Naive thymus-derived CD4-positive, alpha-beta T cell (primary cell): Measurements from ENCODE around the gene ZFP91. TPM values are rescaled to one million over a fixed set of nuclear protein-coding genes. Genes with fewer than 3 reads are reported as not detected.

Source experiments
- ATAC-seq: fragments of 150-1000 bp; cut with Tn5 transposase; 2 replicates; pipeline ENCODE4 v1.10.0; 2021; ENCODE audit warnings: mild to moderate bottlenecking, moderate library complexity
- CTCF ChIA-PET: fragments of 350-600 bp; sonication (Branson Sonifier 250); formaldehyde crosslinking; loops from one replicate; lab custom pipeline; 2021; ENCODE audit warnings: antibody characterized with exemption; lab: Charles Lee
- POLR2A ChIA-PET: fragments of 350-600 bp; sonication (Branson Sonifier 250); formaldehyde crosslinking; loops from one replicate; lab custom pipeline; 2021; ENCODE audit warnings: antibody characterized with exemption, inconsistent platforms; lab: Charles Lee
- DNase-seq, 9 donors: peaks; one replicate each; pipeline versions ENCODE4 v3.0.0 to v3.0.0-alpha.2; 2020 to 2022; ENCODE audit warnings: mixed read lengths in 1 of 9
- H3K27ac ChIP-seq: one replicate; pipeline ENCODE4 v1.7.0; 2013; ENCODE audit warnings: mild to moderate bottlenecking, low read depth, low read length, moderate library complexity
- H3K27me3 ChIP-seq, 2 donors: one replicate each; pipeline ENCODE4 v1.7.0; 2013; ENCODE audit warnings: low read length in 2 of 2, mild to moderate bottlenecking in 2 of 2, moderate library complexity in 2 of 2; ENCODE audit not compliant: control insufficient read depth in 2 of 2, insufficient read depth in 2 of 2
- H3K36me3 ChIP-seq, 3 experiments: 1 replicate in 2 of 3; 2 replicates in 1 of 3; pipeline ENCODE4 v1.7.0; 2013; ENCODE audit warnings: low read length in 3 of 3, mild to moderate bottlenecking in 3 of 3, moderate library complexity in 1 of 3; ENCODE audit not compliant: insufficient read depth in 3 of 3, control insufficient read depth in 2 of 3
- H3K4me1 ChIP-seq, 2 donors: one replicate each; pipeline ENCODE4 v1.7.0; 2013; ENCODE audit warnings: low read length in 2 of 2, mild to moderate bottlenecking in 2 of 2, moderate library complexity in 1 of 2; ENCODE audit not compliant: control insufficient read depth in 2 of 2, insufficient read depth in 2 of 2
- H3K4me3 ChIP-seq: 2 replicates; pipeline ENCODE4 v1.7.0; 2013; ENCODE audit warnings: mild to moderate bottlenecking, low read length
- H3K9me3 ChIP-seq, 3 experiments: 1 replicate in 2 of 3; 2 replicates in 1 of 3; pipeline ENCODE4 v1.7.0; 2013; ENCODE audit warnings: low read length in 3 of 3; ENCODE audit not compliant: control insufficient read depth in 2 of 3
- H3K27ac Mint-ChIP-seq, 9 donors: one replicate each; pipeline ENCODE4 v1.8.0; 2020 to 2022; ENCODE audit warnings: mixed read lengths in 9 of 9, mild to moderate bottlenecking in 8 of 9, moderate library complexity in 5 of 9, inconsistent platforms in 2 of 9
- H3K27me3 Mint-ChIP-seq, 5 donors: one replicate each; pipeline ENCODE4 v1.8.0; 2021 to 2022; ENCODE audit warnings: mixed read lengths in 5 of 5, mild to moderate bottlenecking in 1 of 5
- H3K36me3 Mint-ChIP-seq, 5 donors: one replicate each; pipeline ENCODE4 v1.8.0; 2020 to 2022; ENCODE audit warnings: mixed read lengths in 5 of 5, mild to moderate bottlenecking in 3 of 5, inconsistent platforms in 1 of 5
- H3K4me1 Mint-ChIP-seq, 7 donors: one replicate each; pipeline ENCODE4 v1.8.0; 2020 to 2022; ENCODE audit warnings: mixed read lengths in 7 of 7, mild to moderate bottlenecking in 3 of 7, inconsistent platforms in 1 of 7
- H3K4me3 Mint-ChIP-seq, 10 donors: one replicate each; pipeline ENCODE4 v1.8.0; 2020 to 2022; ENCODE audit warnings: mild to moderate bottlenecking in 10 of 10, mixed read lengths in 10 of 10, moderate library complexity in 6 of 10, inconsistent platforms in 2 of 10
- H3K9me3 Mint-ChIP-seq, 11 donors: one replicate each; pipeline ENCODE4 v1.8.0; 2020 to 2022; ENCODE audit warnings: mixed read lengths in 11 of 11, mild to moderate bottlenecking in 4 of 11, inconsistent platforms in 1 of 11, moderate library complexity in 1 of 11
- intact Hi-C, 2 donors: fragments of 100-400 bp; cut with micrococcal nuclease; formaldehyde crosslinking; loops; one replicate each; pipeline ENCODE4 v1.15.1; 2023
- polyA plus RNA-seq, 2 donors: library from polyadenylated mRNA; unstranded; fragments of 300-500 nt; fragmentation: Illumina TruSeq; gene quantifications; one replicate each; pipeline ENCODE4 v1.2.3, GENCODE V29; 2021
- total RNA-seq, 6 experiments: library from RNA in 5 of 6; stranded (reverse) in 5 of 6; gene quantifications; 1 replicate in 5 of 6; 2 replicates in 1 of 6; pipeline ENCODE4 v1.2.3 and lab custom pipeline; 2021 to 2026

Gene ZFP91
- total and polyA plus RNA-seq, 7 experiments from 2014 or later, result 6.5 to 53.8 (median 39.1) TPM

DNA sequence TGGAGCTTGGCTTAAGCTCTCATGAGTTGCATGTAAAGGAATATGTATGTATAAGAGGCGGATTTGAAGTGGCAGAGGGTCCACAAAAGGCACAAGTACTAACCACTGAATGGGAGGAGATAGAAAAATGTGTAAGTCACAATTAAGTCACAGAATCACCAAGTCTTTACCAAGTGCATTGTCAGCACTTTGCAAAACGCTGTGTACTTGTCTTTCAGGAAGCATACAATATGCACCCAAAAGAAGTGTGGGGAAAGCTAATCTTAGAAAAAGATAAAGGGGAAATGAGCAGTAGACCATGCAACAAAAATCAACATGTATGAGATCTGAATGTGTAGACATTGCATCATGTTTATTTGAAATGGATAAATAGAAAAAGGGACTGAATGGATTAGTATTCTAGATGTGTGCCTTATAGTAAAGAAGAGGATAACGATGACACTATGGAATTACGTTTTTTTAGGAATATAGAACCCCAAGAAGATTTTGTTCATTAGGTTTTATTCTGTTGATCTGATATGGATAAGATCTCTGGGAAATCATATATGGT lies 48.1 kb downstream of the ZFP91 start:
- Histone ChIP-seq H3K27ac (no peak overlapping the region), H3K27me3 (no peaks in the 10 kb centered on the region), H3K9me3 (no peaks in the 10 kb centered on the region), H3K4me3 (no peak overlapping the region), H3K4me1 (no peaks in the 10 kb centered on the region), H3K36me3 (peaks cover 0 to 27% (median 13%) of the 10 kb centered on the region in 3 experiments)
- POLR2A ChIA-PET, result no interaction called here
- H3K27me3 Mint-ChIP-seq, result no peaks in the 10 kb centered on the region
- no peak for ATAC-seq
- DNase-seq, result no peak
- CTCF ChIA-PET, result interaction anchor here (1.5 to 7.4 kb wide), 3 partner anchors 9 to 60 kb away, joined by 3 to 40 read pairs (median 10); no protein-coding TSS in a partner anchor
- peaks cover 6 to 24% (median 14%) of the 10 kb centered on the region in 5 donors for H3K36me3 Mint-ChIP-seq
- intact Hi-C loops, result no loop called here
- H3K27ac Mint-ChIP-seq, result peak overlapping the region in 5 of 9 donors; percentile 56 to 75 (median 59)
- no peak overlapping the region for H3K4me3 Mint-ChIP-seq
- H3K9me3 Mint-ChIP-seq, result peaks cover 0 to 2% (median 0%) of the 10 kb centered on the region in 11 donors
- peaks cover under 1 to 12% (median 8%) of the 10 kb centered on the region in 7 donors for H3K4me1 Mint-ChIP-seq

DNA sequence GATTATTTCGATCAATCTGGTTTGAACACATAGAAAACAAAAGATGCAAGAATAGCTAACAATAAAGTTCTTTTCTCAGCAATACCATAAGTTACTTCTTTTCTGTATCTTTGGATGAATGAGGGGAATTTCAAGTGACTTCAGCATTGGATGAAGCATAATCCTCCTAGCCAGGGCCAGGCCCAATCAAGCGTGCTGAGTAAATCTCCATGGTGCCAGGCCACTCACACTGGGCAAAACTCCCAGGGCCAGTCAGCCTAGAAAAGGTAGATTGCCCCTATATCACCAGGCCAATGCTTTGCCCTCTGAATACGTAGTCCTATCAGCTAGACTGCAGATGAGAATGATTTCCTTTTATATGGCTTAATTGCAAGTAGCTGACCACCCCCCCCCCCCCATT lies 49.6 kb downstream of the ZFP91 start:
- intact Hi-C loops, result no loop called here
- peaks cover 0 to 2% (median 0%) of the 10 kb centered on the region in 11 donors for H3K9me3 Mint-ChIP-seq
- H3K4me3 Mint-ChIP-seq, result no peak overlapping the region
- ATAC-seq (no peak), DNase-seq (no peak)
- no peaks in the 10 kb centered on the region for H3K4me1 ChIP-seq
- H3K27ac ChIP-seq, result no peak overlapping the region
- ChIA-PET CTCF (interaction anchor here (0.6 to 7.4 kb wide), 9 partner anchors 10 to 813 kb away, joined by 3 to 40 read pairs (median 6); no protein-coding TSS in a partner anchor), POLR2A (interaction anchor here (0.8 to 1.9 kb wide), 4 partner anchors 9 to 61 kb away, joined by 3 to 7 read pairs (median 5); no protein-coding TSS in a partner anchor)
- peaks cover 0 to 13% (median 6%) of the 10 kb centered on the region in 5 donors for H3K36me3 Mint-ChIP-seq
- H3K4me1 Mint-ChIP-seq, result peaks cover 0 to 7% (median 5%) of the 10 kb centered on the region in 7 donors
- H3K4me3 ChIP-seq, result no peak overlapping the region
- peak overlapping the region in 6 of 9 donors; percentile 3 to 75 (median 42) for H3K27ac Mint-ChIP-seq
- no peaks in the 10 kb centered on the region for H3K27me3 ChIP-seq
- no peaks in the 10 kb centered on the region for H3K9me3 ChIP-seq
- H3K36me3 ChIP-seq, result peaks cover 0 to 20% (median 13%) of the 10 kb centered on the region in 3 experiments
- H3K27me3 Mint-ChIP-seq, result no peaks in the 10 kb centered on the region

DNA sequence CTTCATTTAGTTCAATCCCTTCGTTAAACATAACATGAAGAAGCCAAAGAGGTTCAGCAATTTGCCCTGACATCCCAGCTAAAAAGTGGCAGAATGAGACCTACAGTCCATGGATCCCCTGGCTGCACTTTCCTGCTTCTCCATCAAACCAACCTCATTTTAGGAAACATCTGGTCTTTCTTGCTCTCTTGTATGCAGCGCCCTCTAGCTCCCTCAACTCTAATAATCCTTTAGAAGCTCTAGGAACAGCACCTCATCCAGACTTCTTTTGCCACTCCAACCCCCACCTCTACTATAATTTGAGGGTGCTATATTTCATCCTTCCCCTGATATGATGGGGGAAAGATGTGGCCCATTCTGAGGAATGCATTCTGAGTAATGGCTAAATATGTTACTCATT lies 51.0 kb downstream of the ZFP91 start:
- ChIA-PET CTCF (interaction anchor here (0.6 to 7.4 kb wide), 23 partner anchors 9 to 1137 kb away, joined by 3 to 40 read pairs (median 4); no protein-coding TSS in a partner anchor), POLR2A (interaction anchor here (0.5 to 1.9 kb wide), 5 partner anchors 11 to 98 kb away, joined by 4 to 7 read pairs (median 5); no protein-coding TSS in a partner anchor)
- H3K9me3 ChIP-seq, result no peaks in the 10 kb centered on the region
- Mint-ChIP-seq H3K9me3 (peaks cover 0 to 2% (median 0%) of the 10 kb centered on the region in 11 donors), H3K36me3 (peaks cover 0 to 4% (median 0%) of the 10 kb centered on the region in 5 donors), H3K4me1 (peaks cover 0 to 7% (median 5%) of the 10 kb centered on the region in 7 donors), H3K27me3 (no peaks in the 10 kb centered on the region), H3K4me3 (no peak overlapping the region), H3K27ac (peak overlapping the region in 5 of 9 donors; percentile 33 to 75 (median 64))
- no peaks in the 10 kb centered on the region for H3K4me1 ChIP-seq
- DNase-seq (peak in 4 of 9 donors; percentile 20 to 34 (median 29)), ATAC-seq (peak; percentile 74)
- no peak overlapping the region for H3K27ac ChIP-seq
- H3K36me3 ChIP-seq, result peaks cover 0 to 8% (median under 1%) of the 10 kb centered on the region in 3 experiments
- H3K27me3 ChIP-seq, result no peaks in the 10 kb centered on the region
- intact Hi-C loops, result loop anchor here in 1 of 2 donors (1.0 kb wide), 2 partner anchors 10 to 62 kb away; no protein-coding TSS in a partner anchor
- H3K4me3 ChIP-seq, result no peak overlapping the region

DNA sequence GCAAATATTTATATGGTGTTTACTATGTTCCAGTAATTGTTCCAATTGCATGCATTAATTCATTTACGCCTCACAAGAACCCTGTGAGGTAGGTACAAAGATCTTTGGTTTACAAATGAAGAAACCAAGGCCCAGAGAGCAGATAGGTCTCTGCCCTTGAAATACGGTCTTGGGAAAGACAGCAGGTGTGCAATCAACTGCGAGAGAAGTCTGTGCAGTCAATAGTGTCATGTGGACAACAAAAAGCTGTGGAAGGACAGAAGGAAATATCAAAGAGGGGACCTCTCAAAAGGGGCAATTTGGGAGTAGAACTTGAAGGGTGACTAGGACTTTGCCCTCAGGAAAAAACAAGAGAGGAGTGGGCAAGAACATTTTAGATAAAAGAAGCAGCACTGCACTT lies 52.5 kb downstream of the ZFP91 start:
- Mint-ChIP-seq H3K27me3 (no peaks in the 10 kb centered on the region), H3K4me1 (peaks cover 0 to 7% (median 5%) of the 10 kb centered on the region in 7 donors), H3K36me3 (peaks cover 0 to 4% (median 0%) of the 10 kb centered on the region in 5 donors), H3K27ac (peak overlapping the region in 2 of 9 donors; percentile 9 to 47), H3K4me3 (no peak overlapping the region), H3K9me3 (peaks cover 0 to 2% (median 0%) of the 10 kb centered on the region in 11 donors)
- Histone ChIP-seq H3K9me3 (no peaks in the 10 kb centered on the region), H3K27ac (no peak overlapping the region), H3K4me1 (no peaks in the 10 kb centered on the region), H3K4me3 (no peak overlapping the region), H3K27me3 (no peaks in the 10 kb centered on the region), H3K36me3 (peaks cover 0 to under 1% (median 0%) of the 10 kb centered on the region in 3 experiments)
- intact Hi-C loops, result no loop called here
- DNase-seq (no peak), ATAC-seq (no peak)
- POLR2A ChIA-PET, result no interaction called here
- CTCF ChIA-PET, result interaction anchor here (7.4 kb wide), 1 partner anchor 7 kb away, joined by 40 read pairs; no protein-coding TSS in a partner anchor

DNA sequence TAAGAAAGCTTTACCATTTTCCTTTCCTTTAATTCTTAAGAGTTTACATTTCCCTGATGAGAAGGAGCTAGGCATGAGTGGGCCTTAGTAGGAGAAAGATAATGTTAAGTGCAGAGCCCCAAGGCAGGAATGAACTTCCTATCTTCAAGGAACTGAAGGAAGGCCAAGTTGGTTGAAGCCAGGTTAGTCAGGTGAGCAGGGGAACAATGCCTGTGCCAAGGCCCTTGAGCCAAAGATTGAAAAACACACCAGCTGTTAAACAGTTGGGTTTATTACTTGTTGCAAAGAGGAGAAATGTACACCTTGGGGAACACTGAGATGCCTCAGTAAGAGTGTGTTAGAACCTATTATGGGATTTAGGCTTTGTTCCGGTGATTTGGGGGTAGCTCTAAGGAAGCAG lies 53.6 kb downstream of the ZFP91 start:
- no peak overlapping the region for H3K27ac Mint-ChIP-seq
- Histone ChIP-seq H3K4me1 (no peaks in the 10 kb centered on the region), H3K4me3 (no peak overlapping the region), H3K27ac (no peak overlapping the region), H3K27me3 (no peaks in the 10 kb centered on the region), H3K36me3 (no peaks in the 10 kb centered on the region), H3K9me3 (no peaks in the 10 kb centered on the region)
- intact Hi-C loops, result no loop called here
- peaks cover 0 to 3% (median 0%) of the 10 kb centered on the region in 5 donors for H3K36me3 Mint-ChIP-seq
- no peaks in the 10 kb centered on the region for H3K27me3 Mint-ChIP-seq
- POLR2A ChIA-PET, result no interaction called here
- CTCF ChIA-PET, result interaction anchor here (1.4 to 7.4 kb wide), 2 partner anchors 6 to 107 kb away, joined by 4 to 40 read pairs; no protein-coding TSS in a partner anchor
- H3K9me3 Mint-ChIP-seq, result peaks cover 0 to 2% (median 0%) of the 10 kb centered on the region in 11 donors
- ATAC-seq, result no peak
- peaks cover 0 to 6% (median 4%) of the 10 kb centered on the region in 7 donors for H3K4me1 Mint-ChIP-seq
- no peak for DNase-seq
- no peak overlapping the region for H3K4me3 Mint-ChIP-seq

DNA sequence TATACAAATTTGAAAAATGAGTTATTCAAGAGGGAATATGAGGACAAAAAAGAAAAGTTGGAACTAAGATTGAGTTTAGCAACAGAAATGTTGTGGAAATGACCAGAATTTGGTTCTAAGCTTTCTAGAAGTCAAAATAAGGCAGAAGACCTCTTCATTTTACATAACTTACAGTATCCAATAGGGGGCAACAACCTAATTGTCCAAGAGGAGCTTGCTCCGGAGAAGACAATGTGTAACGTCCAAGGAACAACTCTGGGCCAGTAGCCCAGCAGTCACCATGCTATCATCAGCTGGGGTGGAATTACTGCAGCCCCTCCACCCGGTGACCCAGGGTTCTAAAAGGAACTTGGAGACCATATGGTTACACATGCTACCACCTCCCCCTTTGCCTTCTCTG lies 57.7 kb downstream of the ZFP91 start:
- H3K4me1 Mint-ChIP-seq, result peaks cover 13 to 25% (median 23%) of the 10 kb centered on the region in 7 donors
- Histone ChIP-seq H3K9me3 (no peaks in the 10 kb centered on the region), H3K27ac (no peak overlapping the region), H3K4me3 (no peak overlapping the region), H3K27me3 (no peaks in the 10 kb centered on the region), H3K4me1 (peaks cover 14 to 24% of the 10 kb centered on the region in 2 donors), H3K36me3 (no peaks in the 10 kb centered on the region)
- H3K9me3 Mint-ChIP-seq, result no peaks in the 10 kb centered on the region
- H3K36me3 Mint-ChIP-seq, result no peaks in the 10 kb centered on the region
- ATAC-seq (no peak), DNase-seq (no peak)
- ChIA-PET POLR2A (interaction anchor here (0.6 to 1.2 kb wide), 2 partner anchors 9 to 67 kb away, joined by 3 to 4 read pairs; no protein-coding TSS in a partner anchor), CTCF (interaction anchor here (0.8 to 4.3 kb wide), 4 partner anchors 8 to 150 kb away, joined by 3 to 40 read pairs (median 4); no protein-coding TSS in a partner anchor)
- no peak overlapping the region for H3K4me3 Mint-ChIP-seq
- intact Hi-C loops, result no loop called here
- no peaks in the 10 kb centered on the region for H3K27me3 Mint-ChIP-seq
- no peak overlapping the region for H3K27ac Mint-ChIP-seq
